B cell (primary cell): Measurements from ENCODE around the gene PLA2G5. TPM values are rescaled to one million over a fixed set of nuclear protein-coding genes. Genes with fewer than 3 reads are reported as not detected.

Experiments used
- ATAC-seq: fragments of 200-7000 bp; cut with Tn5 transposase; one replicate; pipeline ENCODE4 v1.10.0; 2021; ENCODE audit warnings: low read depth, mild to moderate bottlenecking, moderate number of reproducible peaks, moderate library complexity
- CTCF ChIA-PET: fragments of 350-600 bp; sonication (Branson Sonifier 250); formaldehyde crosslinking; loops from one replicate; lab custom pipeline; 2021; ENCODE audit warnings: antibody characterized with exemption, inconsistent platforms; lab: Charles Lee
- POLR2A ChIA-PET: fragments of 350-600 bp; sonication (Branson Sonifier 250); formaldehyde crosslinking; loops from one replicate; lab custom pipeline; 2021; ENCODE audit warnings: antibody characterized with exemption; lab: Charles Lee
- DNase-seq: peaks from one replicate; pipeline ENCODE4 v3.0.0; 2013
- H2AFZ ChIP-seq: 2 replicates; pipeline ENCODE4 v1.6.1; 2012; ENCODE audit warnings: mild to moderate bottlenecking, low read depth, low read length; ENCODE audit not compliant: insufficient read depth, poor library complexity, severe bottlenecking
- H3K27ac ChIP-seq, 2 donors: 1 replicate in 1 of 2; 2 replicates in 1 of 2; pipeline ENCODE4 v1.5.1; 2012 to 2013; ENCODE audit warnings: low read length in 2 of 2, mild to moderate bottlenecking in 2 of 2, moderate library complexity in 1 of 2
- H3K27me3 ChIP-seq, 4 experiments: fragments of 200-600 bp in 1 of 4; sonication (generic) in 1 of 4; replicated peaks in 1 of 4; 1 replicate in 2 of 4; 2 replicates in 2 of 4; pipeline versions ENCODE4 v1.6.1 to v1.7.0; 2013 to 2016; ENCODE audit warnings: low read length in 3 of 4, mild to moderate bottlenecking in 2 of 4, mixed read lengths in 1 of 4, moderate library complexity in 1 of 4; ENCODE audit not compliant: insufficient read depth in 4 of 4, control insufficient read depth in 3 of 4; ENCODE audit errors: control extremely low read depth in 1 of 4
- H3K36me3 ChIP-seq, 2 experiments: replicated peaks in 1 of 2; 1 replicate in 1 of 2; 2 replicates in 1 of 2; pipeline versions ENCODE4 v1.6.1 to v1.7.1; 2013; ENCODE audit warnings: low read length in 1 of 2; ENCODE audit not compliant: insufficient read depth in 2 of 2, control insufficient read depth in 1 of 2; ENCODE audit errors: control extremely low read depth in 1 of 2, extremely low read depth in 1 of 2
- H3K4me1 ChIP-seq, 2 donors: fragments of 200-600 bp in 1 of 2; sonication (generic) in 1 of 2; 1 replicate in 1 of 2; 2 replicates in 1 of 2; pipeline versions ENCODE4 v1.5.1 to v1.6.1; 2013 to 2017; ENCODE audit warnings: low read length in 2 of 2; ENCODE audit not compliant: control insufficient read depth in 2 of 2, insufficient read depth in 2 of 2
- H3K4me2 ChIP-seq: replicated peaks from 2 replicates; pipeline ENCODE3; 2012; ENCODE audit warnings: mild to moderate bottlenecking, low read depth, low read length; ENCODE audit not compliant: poor library complexity, severe bottlenecking
- H3K4me3 ChIP-seq, 5 experiments: fragments of 200-600 bp in 1 of 5; sonication (generic) in 1 of 5; 1 replicate in 3 of 5; 2 replicates in 2 of 5; pipeline versions ENCODE4 v1.5.1 to v1.7.0; 2011 to 2016; ENCODE audit warnings: low read length in 4 of 5, mild to moderate bottlenecking in 4 of 5, low read depth in 2 of 5, control low read depth in 1 of 5, moderate library complexity in 1 of 5; ENCODE audit not compliant: insufficient read depth in 1 of 5; ENCODE audit errors: control extremely low read depth in 1 of 5, extremely low read depth in 1 of 5
- H3K79me2 ChIP-seq: fragments of 200-600 bp; sonication (generic); one replicate; pipeline ENCODE4 v1.6.0; 2016; ENCODE audit warnings: low read length; ENCODE audit not compliant: control insufficient read depth, insufficient read depth
- H3K9ac ChIP-seq: fragments of 200-600 bp; sonication (generic); 2 replicates; pipeline ENCODE4 v1.6.1; 2017; ENCODE audit warnings: mild to moderate bottlenecking, low read length, moderate library complexity
- H3K9me3 ChIP-seq, 3 donors: one replicate each; pipeline versions ENCODE4 v1.6.1 to v1.7.1; 2013; ENCODE audit warnings: low read length in 2 of 3; ENCODE audit not compliant: control insufficient read depth in 2 of 3, insufficient read depth in 1 of 3; ENCODE audit errors: control extremely low read depth in 1 of 3
- H4K20me1 ChIP-seq: 2 replicates; pipeline ENCODE4 v1.6.0; 2012; ENCODE audit warnings: mild to moderate bottlenecking, low read length; ENCODE audit not compliant: insufficient read depth, control insufficient read depth, poor library complexity, severe bottlenecking
- H3K27ac Mint-ChIP-seq: one replicate; pipeline ENCODE4 v1.8.0; 2021; ENCODE audit warnings: mixed read lengths
- H3K27me3 Mint-ChIP-seq: one replicate; pipeline ENCODE4 v1.8.0; 2021; ENCODE audit warnings: mixed read lengths
- H3K4me1 Mint-ChIP-seq: one replicate; pipeline ENCODE4 v1.8.0; 2021; ENCODE audit warnings: mixed read lengths
- H3K4me3 Mint-ChIP-seq: one replicate; pipeline ENCODE4 v1.8.0; 2021; ENCODE audit warnings: mixed read lengths
- H3K9me3 Mint-ChIP-seq: one replicate; pipeline ENCODE4 v1.8.0; 2022; ENCODE audit warnings: mixed read lengths; ENCODE audit not compliant: insufficient read depth
- EZH2 ChIP-seq: IDR thresholded peaks from 2 replicates; pipeline ENCODE4 v1.6.1; 2012; ENCODE audit warnings: borderline replicate concordance, low read depth, mild to moderate bottlenecking, moderate library complexity, low read length; ENCODE audit not compliant: insufficient read depth, poor library complexity, severe bottlenecking
- WGBS: methylation state at CpG from one replicate; pipeline ENCODE4 v1.1.5; 2013; ENCODE audit warnings: missing lambda C conversion rate; ENCODE audit not compliant: insufficient coverage; 5-methylcytosine and 5-hydroxymethylcytosine counted together
- intact Hi-C: fragments of 100-400 bp; cut with micrococcal nuclease; formaldehyde crosslinking; loops from one replicate; pipeline ENCODE4 v1.10.0; 2022
- polyA plus RNA-seq: library from polyadenylated mRNA; depleted of rRNA; stranded (reverse); fragments of >200 nt; gene quantifications from 2 replicates; pipeline ENCODE4 v1.2.3, GENCODE V29; 2012
- total RNA-seq, 2 donors: library from RNA; stranded (reverse); fragments of 120-200 nt in 1 of 2; gene quantifications; 1 replicate in 1 of 2; 2 replicates in 1 of 2; pipeline versions ENCODE4 v1.2.3 to v1.2.4, GENCODE V29; 2013 to 2022
- TF ChIP-seq, protein P1 (sequence below): fragments of 200-600 bp; IDR thresholded peaks from one replicate; pipeline ENCODE4 v1.8.0; 2022; ENCODE audit warnings: antibody characterized with exemption, mild to moderate bottlenecking

PLA2G5 gene
- total and polyA plus RNA-seq, 2 donors (not counting 1 experiment from before 2014, with no cell fraction given): not detected

GRCh38 chr1:20115916-20116315, 45.9 kb downstream of the PLA2G5 start:
- CTCF ChIA-PET: no interaction called here
- DNase-seq (no peak), ATAC-seq (no peak)
- peaks cover 27 to 29% of the 10 kb centered on the region in 2 donors for H3K4me1 ChIP-seq
- no peaks in the 10 kb centered on the region for H3K36me3 ChIP-seq
- no peaks in the 10 kb centered on the region for H4K20me1 ChIP-seq
- H3K79me2 ChIP-seq: no peaks in the 10 kb centered on the region
- Mint-ChIP-seq H3K9me3 (no peaks in the 10 kb centered on the region), H3K4me3 (no peak overlapping the region), H3K27ac (peak overlapping the region; percentile 32), H3K27me3 (no peaks in the 10 kb centered on the region), H3K4me1 (peaks cover 47% of the 10 kb centered on the region)
- no peak overlapping the region for H3K27ac ChIP-seq
- H3K4me3 ChIP-seq: no peak overlapping the region
- no peak overlapping the region for H3K9ac ChIP-seq
- H3K9me3 ChIP-seq: no peaks in the 10 kb centered on the region
- H3K27me3 ChIP-seq: no peaks in the 10 kb centered on the region
- TF ChIP-seq, protein P1, sequence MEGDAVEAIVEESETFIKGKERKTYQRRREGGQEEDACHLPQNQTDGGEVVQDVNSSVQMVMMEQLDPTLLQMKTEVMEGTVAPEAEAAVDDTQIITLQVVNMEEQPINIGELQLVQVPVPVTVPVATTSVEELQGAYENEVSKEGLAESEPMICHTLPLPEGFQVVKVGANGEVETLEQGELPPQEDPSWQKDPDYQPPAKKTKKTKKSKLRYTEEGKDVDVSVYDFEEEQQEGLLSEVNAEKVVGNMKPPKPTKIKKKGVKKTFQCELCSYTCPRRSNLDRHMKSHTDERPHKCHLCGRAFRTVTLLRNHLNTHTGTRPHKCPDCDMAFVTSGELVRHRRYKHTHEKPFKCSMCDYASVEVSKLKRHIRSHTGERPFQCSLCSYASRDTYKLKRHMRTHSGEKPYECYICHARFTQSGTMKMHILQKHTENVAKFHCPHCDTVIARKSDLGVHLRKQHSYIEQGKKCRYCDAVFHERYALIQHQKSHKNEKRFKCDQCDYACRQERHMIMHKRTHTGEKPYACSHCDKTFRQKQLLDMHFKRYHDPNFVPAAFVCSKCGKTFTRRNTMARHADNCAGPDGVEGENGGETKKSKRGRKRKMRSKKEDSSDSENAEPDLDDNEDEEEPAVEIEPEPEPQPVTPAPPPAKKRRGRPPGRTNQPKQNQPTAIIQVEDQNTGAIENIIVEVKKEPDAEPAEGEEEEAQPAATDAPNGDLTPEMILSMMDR: no peak
- TF ChIP-seq EZH2: no peak
- H2AFZ ChIP-seq: no peak overlapping the region
- 95% methylated on average over 5 of the region's 7 CpGs for WGBS
- H3K4me2 ChIP-seq: no peak overlapping the region
- intact Hi-C loops: no loop called here
- POLR2A ChIA-PET: no interaction called here

DNA sequence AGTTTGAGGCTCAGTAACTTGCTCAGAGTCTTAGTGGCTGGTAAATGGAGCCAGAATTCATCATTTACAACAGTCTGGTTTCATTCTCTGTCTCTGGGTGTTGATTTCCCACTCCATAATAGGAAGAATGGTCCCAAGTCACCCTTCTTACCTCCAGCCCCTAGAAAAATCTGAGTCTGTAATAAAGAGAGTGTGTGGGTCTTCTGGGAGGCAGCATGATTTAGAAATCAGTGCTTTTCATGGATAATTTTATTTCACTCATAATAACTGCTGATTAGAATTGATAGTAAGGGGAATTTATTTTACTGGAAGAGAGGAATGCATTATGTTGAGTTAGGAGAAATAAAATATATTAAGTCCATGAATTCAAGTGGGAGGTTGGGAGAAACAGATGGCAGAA, 47.2 kb downstream of the PLA2G5 start:
- H4K20me1 ChIP-seq: no peaks in the 10 kb centered on the region
- no peaks in the 10 kb centered on the region for H3K27me3 Mint-ChIP-seq
- no peaks in the 10 kb centered on the region for H3K9me3 ChIP-seq
- no peak overlapping the region for H2AFZ ChIP-seq
- no peak for DNase-seq
- ChIA-PET CTCF (interaction anchor here (0.9 to 1.9 kb wide), 3 partner anchors 34 to 199 kb away, joined by 3 to 6 read pairs (median 3); no protein-coding TSS in a partner anchor), POLR2A (no interaction called here)
- TF ChIP-seq EZH2: no peak
- TF ChIP-seq, protein P1: no peak
- H3K4me3 Mint-ChIP-seq: peak overlapping the region; percentile 3
- H3K4me2 ChIP-seq: peak overlapping the region; percentile 20
- H3K27ac Mint-ChIP-seq: no peak overlapping the region
- peaks cover 54% of the 10 kb centered on the region for H3K4me1 Mint-ChIP-seq
- no peak overlapping the region for H3K4me3 ChIP-seq
- H3K9ac ChIP-seq: no peak overlapping the region
- intact Hi-C loops: no loop called here
- H3K27me3 ChIP-seq: no peaks in the 10 kb centered on the region
- no peaks in the 10 kb centered on the region for H3K36me3 ChIP-seq
- no peaks in the 10 kb centered on the region for H3K9me3 Mint-ChIP-seq
- peak overlapping the region in 1 of 2 donors; percentile 31 for H3K27ac ChIP-seq
- H3K4me1 ChIP-seq: peaks cover 27 to 30% of the 10 kb centered on the region in 2 donors
- no peak for ATAC-seq
- H3K79me2 ChIP-seq: no peaks in the 10 kb centered on the region
